ENCODE data around the gene PPP4R4.
A peak's percentile ranks its signal among the peaks of the same experiment; 100 is the strongest.

The PPP4R4 gene

DNA sequence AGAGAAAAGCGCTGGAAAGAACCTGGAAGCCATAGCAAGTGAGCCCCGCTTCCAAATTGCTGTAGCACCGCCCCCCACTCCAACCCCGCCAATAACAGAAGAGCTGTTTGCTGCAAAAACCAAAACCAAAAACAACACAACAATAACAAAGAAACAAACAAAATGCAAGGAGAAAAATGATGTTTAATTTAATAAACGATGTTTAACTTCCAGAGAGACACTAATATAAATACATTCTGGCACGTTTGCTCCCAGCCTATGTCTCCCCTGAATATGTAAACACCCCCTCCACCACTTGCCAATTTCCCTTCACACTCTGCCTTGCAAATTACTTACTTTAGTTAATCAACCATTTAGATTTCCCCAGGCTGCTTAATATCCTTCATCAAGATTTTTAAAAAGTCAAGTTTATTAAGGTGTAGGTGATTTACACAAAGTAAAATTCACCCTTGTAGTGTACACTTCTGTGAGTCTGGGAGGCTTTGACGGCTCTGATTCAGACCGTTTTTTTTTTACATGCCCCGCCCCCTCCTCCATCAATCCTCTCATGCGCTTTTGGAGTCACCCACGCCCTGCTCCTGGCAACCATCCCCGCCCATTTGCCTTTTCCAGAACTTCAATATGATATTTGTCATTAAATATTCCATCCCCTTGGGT is 44.2 kb upstream of the PPP4R4 start:
- Histone ChIP-seq H3K27me3 (ENCODE audit: control insufficient read depth, insufficient read depth, low read length) (no peaks in the 10 kb centered on the region), H3K27ac (ENCODE audit: low read depth, low read length) (no peak overlapping the region), H3K36me3 (ENCODE audit: control insufficient read depth, insufficient read depth, low read length) (no peaks in the 10 kb centered on the region), H3K4me1 (ENCODE audit: control insufficient read depth, insufficient read depth, low read length) (peaks cover 5% of the 10 kb centered on the region; the same call in 1 of the 2 replicates), H3K9ac (ENCODE audit: low read length) (no peak overlapping the region), H3K9me3 (ENCODE audit: control insufficient read depth, insufficient read depth, low read depth, low read length) (no peaks in the 10 kb centered on the region), H3K4me3 (ENCODE audit: low read depth, low read length) (peak overlapping the region; percentile 78)

GRCh38 chr14:94132285-94132887 is 41.7 kb upstream of the PPP4R4 start:
- Histone ChIP-seq H3K9me3 (ENCODE audit: control insufficient read depth, insufficient read depth, low read depth, low read length) (peaks cover 11% of the 10 kb centered on the region), H3K36me3 (ENCODE audit: control insufficient read depth, insufficient read depth, low read length) (no peaks in the 10 kb centered on the region), H3K9ac (ENCODE audit: low read length) (no peak overlapping the region)

GRCh38 chr14:94135476-94135875 is 38.6 kb upstream of the PPP4R4 start:
- Histone ChIP-seq H3K36me3 (ENCODE audit: control insufficient read depth, insufficient read depth, low read length) (no peaks in the 10 kb centered on the region), H3K4me3 (ENCODE audit: low read depth, low read length) (no peak overlapping the region), H3K27me3 (ENCODE audit: control insufficient read depth, insufficient read depth, low read length) (no peaks in the 10 kb centered on the region), H3K9ac (ENCODE audit: low read length) (no peak overlapping the region), H3K9me3 (ENCODE audit: control insufficient read depth, insufficient read depth, low read depth, low read length) (peaks cover 11% of the 10 kb centered on the region), H3K27ac (ENCODE audit: low read depth, low read length) (no peak overlapping the region), H3K4me1 (ENCODE audit: control insufficient read depth, insufficient read depth, low read length) (no peaks in the 10 kb centered on the region; the same call in 1 of the 2 replicates)

More at GRCh38 chr14:94132285-94132887, 41.7 kb upstream of the PPP4R4 start:
- Histone ChIP-seq H3K27ac (ENCODE audit: low read depth, low read length) (no peak overlapping the region), H3K4me1 (ENCODE audit: control insufficient read depth, insufficient read depth, low read length) (peaks cover 5% of the 10 kb centered on the region; the same call in 1 of the 2 replicates), H3K27me3 (ENCODE audit: control insufficient read depth, insufficient read depth, low read length) (no peaks in the 10 kb centered on the region), H3K4me3 (ENCODE audit: low read depth, low read length) (no peak overlapping the region)

- Histone ChIP-seq H3K27me3 (ENCODE audit: control insufficient read depth, insufficient read depth, low read length) (no peaks in the 10 kb centered on the region), H3K9ac (ENCODE audit: low read length) (no peak overlapping the region), H3K36me3 (ENCODE audit: control insufficient read depth, insufficient read depth, low read length) (no peaks in the 10 kb centered on the region), H3K9me3 (ENCODE audit: control insufficient read depth, insufficient read depth, low read depth, low read length) (peaks cover 11% of the 10 kb centered on the region), H3K27ac (ENCODE audit: low read depth, low read length) (no peak overlapping the region), H3K4me3 (ENCODE audit: low read depth, low read length) (no peak overlapping the region), H3K4me1 (ENCODE audit: control insufficient read depth, insufficient read depth, low read length) (no peaks in the 10 kb centered on the region; the same call in 1 of the 2 replicates)
Observed at GRCh38 chr14:94136575-94137331, 37.4 kb upstream of the PPP4R4 start.

- Histone ChIP-seq H3K4me1 (ENCODE audit: control insufficient read depth, insufficient read depth, low read length) (no peaks in the 10 kb centered on the region; the same call in 1 of the 2 replicates), H3K36me3 (ENCODE audit: control insufficient read depth, insufficient read depth, low read length) (no peaks in the 10 kb centered on the region), H3K9ac (ENCODE audit: low read length) (no peak overlapping the region), H3K9me3 (ENCODE audit: control insufficient read depth, insufficient read depth, low read depth, low read length) (peaks cover 11% of the 10 kb centered on the region), H3K27me3 (ENCODE audit: control insufficient read depth, insufficient read depth, low read length) (no peaks in the 10 kb centered on the region), H3K27ac (ENCODE audit: low read depth, low read length) (no peak overlapping the region), H3K4me3 (ENCODE audit: low read depth, low read length) (no peak overlapping the region)
Observed at GRCh38 chr14:94138251-94138650, 35.9 kb upstream of the PPP4R4 start.

- no peaks in the 10 kb centered on the region; the same call in 1 of the 2 replicates for H3K4me1 ChIP-seq (ENCODE audit: control insufficient read depth, insufficient read depth, low read length)
- H3K9ac ChIP-seq (ENCODE audit: low read length) = no peak overlapping the region
- no peaks in the 10 kb centered on the region for H3K27me3 ChIP-seq (ENCODE audit: control insufficient read depth, insufficient read depth, low read length)
- H3K9me3 ChIP-seq (ENCODE audit: control insufficient read depth, insufficient read depth, low read depth, low read length) = peaks cover 11% of the 10 kb centered on the region
- no peak overlapping the region for H3K4me3 ChIP-seq (ENCODE audit: low read depth, low read length)
- H3K36me3 ChIP-seq (ENCODE audit: control insufficient read depth, insufficient read depth, low read length) = no peaks in the 10 kb centered on the region
- no peak overlapping the region for H3K27ac ChIP-seq (ENCODE audit: low read depth, low read length)
Observed at GRCh38 chr14:94139006-94139405, 35.1 kb upstream of the PPP4R4 start.

GRCh38 chr14:94139421-94139820 is 34.7 kb upstream of the PPP4R4 start:
- no peak overlapping the region for H3K4me3 ChIP-seq (ENCODE audit: low read depth, low read length)
- no peak overlapping the region for H3K9ac ChIP-seq (ENCODE audit: low read length)
- H3K4me1 ChIP-seq (ENCODE audit: control insufficient read depth, insufficient read depth, low read length) = peaks cover under 1% of the 10 kb centered on the region; the same call in 1 of the 2 replicates
- H3K9me3 ChIP-seq (ENCODE audit: control insufficient read depth, insufficient read depth, low read depth, low read length) = peaks cover 11% of the 10 kb centered on the region
- H3K36me3 ChIP-seq (ENCODE audit: control insufficient read depth, insufficient read depth, low read length) = no peaks in the 10 kb centered on the region
- H3K27me3 ChIP-seq (ENCODE audit: control insufficient read depth, insufficient read depth, low read length) = no peaks in the 10 kb centered on the region
- no peak overlapping the region for H3K27ac ChIP-seq (ENCODE audit: low read depth, low read length)

DNA sequence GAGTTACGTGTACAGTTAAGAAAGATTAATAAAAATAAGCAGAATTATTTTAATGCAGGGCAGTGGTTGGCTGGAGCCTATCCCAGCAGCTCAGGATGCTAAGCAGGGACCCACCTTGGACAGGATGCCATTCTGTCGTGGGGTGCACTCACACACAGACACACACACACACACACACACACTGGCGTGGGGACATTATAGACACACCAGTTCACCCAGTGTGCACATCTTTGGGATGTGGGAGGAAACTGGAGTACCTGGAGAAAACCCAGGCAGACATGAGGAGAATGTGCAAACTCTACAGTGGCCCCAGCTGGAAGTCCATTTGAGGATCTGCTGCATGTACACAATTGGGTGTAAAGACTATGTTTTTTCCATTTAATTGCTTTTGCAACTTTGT is 31.9 kb upstream of the PPP4R4 start:
- Histone ChIP-seq H3K27ac (ENCODE audit: low read depth, low read length) (no peak overlapping the region), H3K4me3 (ENCODE audit: low read depth, low read length) (no peak overlapping the region), H3K27me3 (ENCODE audit: control insufficient read depth, insufficient read depth, low read length) (no peaks in the 10 kb centered on the region), H3K9me3 (ENCODE audit: control insufficient read depth, insufficient read depth, low read depth, low read length) (no peaks in the 10 kb centered on the region), H3K36me3 (ENCODE audit: control insufficient read depth, insufficient read depth, low read length) (no peaks in the 10 kb centered on the region), H3K4me1 (ENCODE audit: control insufficient read depth, insufficient read depth, low read length) (peaks cover 8% of the 10 kb centered on the region), H3K9ac (ENCODE audit: low read length) (no peak overlapping the region)

- H3K9me3 ChIP-seq (ENCODE audit: control insufficient read depth, insufficient read depth, low read depth, low read length) = no peaks in the 10 kb centered on the region
- no peak overlapping the region for H3K9ac ChIP-seq (ENCODE audit: low read length)
- no peaks in the 10 kb centered on the region for H3K27me3 ChIP-seq (ENCODE audit: control insufficient read depth, insufficient read depth, low read length)
- no peak overlapping the region for H3K27ac ChIP-seq (ENCODE audit: low read depth, low read length)
- H3K36me3 ChIP-seq (ENCODE audit: control insufficient read depth, insufficient read depth, low read length) = no peaks in the 10 kb centered on the region
- H3K4me1 ChIP-seq (ENCODE audit: control insufficient read depth, insufficient read depth, low read length) = peaks cover 8% of the 10 kb centered on the region
- no peak overlapping the region for H3K4me3 ChIP-seq (ENCODE audit: low read depth, low read length)
Observed at GRCh38 chr14:94142836-94143235, 31.3 kb upstream of the PPP4R4 start.

GRCh38 chr14:94143239-94143638 is 30.9 kb upstream of the PPP4R4 start:
- peaks cover 8% of the 10 kb centered on the region for H3K4me1 ChIP-seq (ENCODE audit: control insufficient read depth, insufficient read depth, low read length)
- no peaks in the 10 kb centered on the region for H3K27me3 ChIP-seq (ENCODE audit: control insufficient read depth, insufficient read depth, low read length)
- H3K36me3 ChIP-seq (ENCODE audit: control insufficient read depth, insufficient read depth, low read length) = no peaks in the 10 kb centered on the region
- no peak overlapping the region for H3K9ac ChIP-seq (ENCODE audit: low read length)
- no peak overlapping the region for H3K4me3 ChIP-seq (ENCODE audit: low read depth, low read length)
- H3K9me3 ChIP-seq (ENCODE audit: control insufficient read depth, insufficient read depth, low read depth, low read length) = no peaks in the 10 kb centered on the region
- H3K27ac ChIP-seq (ENCODE audit: low read depth, low read length) = no peak overlapping the region

GRCh38 chr14:94143711-94144110 is 30.4 kb upstream of the PPP4R4 start:
- H3K4me3 ChIP-seq (ENCODE audit: low read depth, low read length) = no peak overlapping the region

More at GRCh38 chr14:94143711-94144110, 30.4 kb upstream of the PPP4R4 start:
- Histone ChIP-seq H3K27ac (ENCODE audit: low read depth, low read length) (no peak overlapping the region), H3K27me3 (ENCODE audit: control insufficient read depth, insufficient read depth, low read length) (no peaks in the 10 kb centered on the region), H3K36me3 (ENCODE audit: control insufficient read depth, insufficient read depth, low read length) (no peaks in the 10 kb centered on the region), H3K9ac (ENCODE audit: low read length) (no peak overlapping the region), H3K4me1 (ENCODE audit: control insufficient read depth, insufficient read depth, low read length) (peaks cover 8% of the 10 kb centered on the region), H3K9me3 (ENCODE audit: control insufficient read depth, insufficient read depth, low read depth, low read length) (no peaks in the 10 kb centered on the region)
